Measurements from ENCODE around the gene PXT1.
A peak's percentile ranks its signal among the peaks of the same experiment; 100 is the strongest.

The PXT1 gene

DNA sequence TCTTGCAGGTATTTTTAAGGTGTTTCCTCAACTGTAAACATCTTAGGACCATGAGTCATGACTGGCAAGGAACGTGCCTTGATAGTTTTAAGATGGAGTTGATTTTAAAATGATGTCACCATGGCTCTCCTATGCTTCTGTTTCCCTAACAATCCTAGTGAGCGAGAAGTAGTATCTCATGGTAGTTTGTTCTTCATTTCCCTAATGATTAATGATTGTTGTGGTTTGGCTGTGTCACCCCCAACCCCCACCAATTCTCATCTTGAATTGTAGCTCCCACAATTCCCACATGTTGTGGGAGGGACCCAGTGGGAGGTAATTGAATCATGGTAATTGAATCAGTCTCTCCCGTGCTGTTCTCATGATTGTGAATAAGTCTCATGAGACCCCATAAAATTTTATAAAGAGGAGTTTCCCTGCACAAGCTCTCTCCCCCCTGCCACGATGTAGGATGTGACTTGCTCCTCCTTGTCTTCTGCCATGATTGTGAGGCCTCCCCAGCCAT, 89.2 kb downstream of the PXT1 start:
- H3K4me3 ChIP-seq (ENCODE audit: low read length), result no peak overlapping the region
- TF ChIP-seq, protein P1, sequence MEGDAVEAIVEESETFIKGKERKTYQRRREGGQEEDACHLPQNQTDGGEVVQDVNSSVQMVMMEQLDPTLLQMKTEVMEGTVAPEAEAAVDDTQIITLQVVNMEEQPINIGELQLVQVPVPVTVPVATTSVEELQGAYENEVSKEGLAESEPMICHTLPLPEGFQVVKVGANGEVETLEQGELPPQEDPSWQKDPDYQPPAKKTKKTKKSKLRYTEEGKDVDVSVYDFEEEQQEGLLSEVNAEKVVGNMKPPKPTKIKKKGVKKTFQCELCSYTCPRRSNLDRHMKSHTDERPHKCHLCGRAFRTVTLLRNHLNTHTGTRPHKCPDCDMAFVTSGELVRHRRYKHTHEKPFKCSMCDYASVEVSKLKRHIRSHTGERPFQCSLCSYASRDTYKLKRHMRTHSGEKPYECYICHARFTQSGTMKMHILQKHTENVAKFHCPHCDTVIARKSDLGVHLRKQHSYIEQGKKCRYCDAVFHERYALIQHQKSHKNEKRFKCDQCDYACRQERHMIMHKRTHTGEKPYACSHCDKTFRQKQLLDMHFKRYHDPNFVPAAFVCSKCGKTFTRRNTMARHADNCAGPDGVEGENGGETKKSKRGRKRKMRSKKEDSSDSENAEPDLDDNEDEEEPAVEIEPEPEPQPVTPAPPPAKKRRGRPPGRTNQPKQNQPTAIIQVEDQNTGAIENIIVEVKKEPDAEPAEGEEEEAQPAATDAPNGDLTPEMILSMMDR (conservative IDR thresholded peaks at IDR 0.05; ENCODE audit: low read length), result no peak
- peak; percentile 38 for DNase-seq (ENCODE audit: low read depth)

DNA sequence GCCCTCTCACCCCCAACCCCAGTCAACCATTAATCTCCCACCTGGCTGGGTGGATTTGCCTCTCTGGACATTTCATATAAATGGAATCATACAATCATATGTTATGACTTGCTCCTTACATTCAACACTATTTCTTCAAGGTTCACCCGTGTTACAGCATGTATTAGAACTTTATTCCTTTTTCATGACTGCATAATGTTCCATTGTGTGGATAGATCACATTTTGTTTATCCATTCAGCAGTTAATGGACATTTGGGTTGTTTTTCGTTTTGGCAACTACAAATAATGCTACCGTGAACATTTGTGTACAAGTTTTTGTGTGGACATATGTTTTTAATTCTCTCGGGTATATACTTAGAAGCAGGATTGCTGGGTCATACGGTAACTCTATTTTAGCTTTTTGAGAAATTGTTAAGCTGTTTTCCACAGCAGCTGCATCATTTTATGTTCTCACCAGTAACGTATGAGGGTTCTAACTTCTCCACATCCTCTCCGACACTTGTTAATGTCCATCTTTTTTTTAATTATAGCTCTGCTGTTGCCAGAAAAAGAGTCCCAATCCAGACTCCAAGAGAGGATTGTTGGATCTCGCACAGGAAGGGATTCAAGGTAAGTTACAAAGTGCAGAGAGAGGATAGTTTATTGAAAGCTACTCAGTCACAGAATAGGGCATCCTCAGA, 90.0 kb downstream of the PXT1 start:
- no peak overlapping the region for H3K4me3 ChIP-seq (ENCODE audit: low read length)
- TF ChIP-seq, protein P1 (conservative IDR thresholded peaks at IDR 0.05; ENCODE audit: low read length), result no peak
- no peak for DNase-seq (ENCODE audit: low read depth)

DNA sequence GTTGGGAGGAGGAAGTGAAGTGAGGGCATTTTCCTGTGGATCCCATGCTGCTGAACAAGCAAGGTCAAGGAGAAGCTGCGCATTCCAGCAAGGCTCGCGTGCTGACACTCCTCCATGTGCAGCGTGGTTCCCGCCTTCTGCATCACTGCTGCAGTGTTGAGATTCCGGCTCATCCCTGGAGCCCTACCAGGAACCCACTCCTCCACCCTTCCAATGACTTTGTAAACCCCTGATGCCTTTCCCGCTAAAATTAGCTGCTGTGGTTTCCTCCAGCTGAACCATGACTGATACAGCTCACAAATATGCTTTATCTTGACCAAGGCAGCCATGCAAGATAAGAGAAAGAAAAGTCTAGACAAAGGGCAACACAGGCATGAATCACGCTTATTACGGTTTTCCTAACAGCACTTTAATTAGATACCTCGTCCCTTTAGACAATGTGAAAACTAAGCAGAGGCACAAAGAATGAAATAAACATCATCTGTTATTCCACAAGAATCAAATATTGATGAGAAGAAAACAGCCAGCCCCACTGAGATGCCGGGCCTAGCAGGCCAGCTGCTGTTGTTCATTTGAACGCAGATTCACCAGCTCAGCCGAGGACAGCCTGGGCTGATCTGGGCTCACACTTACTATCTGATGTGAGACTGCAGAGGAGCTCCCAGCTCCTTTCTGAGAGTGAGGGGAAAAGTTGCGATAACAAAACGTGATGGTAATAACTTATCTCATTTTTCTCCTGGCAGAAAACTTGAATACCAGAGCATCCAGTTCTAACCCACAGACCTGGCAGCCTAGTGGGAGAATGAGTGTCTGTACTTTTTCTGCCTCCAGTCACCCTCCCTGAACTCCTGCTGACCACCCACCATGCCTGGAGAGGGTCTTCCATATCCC, 91.7 kb downstream of the PXT1 start:
- TF ChIP-seq, protein P1 (conservative IDR thresholded peaks at IDR 0.05; ENCODE audit: low read length), result no peak
- DNase-seq (ENCODE audit: low read depth), result peak; percentile 70
- H3K4me3 ChIP-seq (ENCODE audit: low read length), result no peak overlapping the region

DNA sequence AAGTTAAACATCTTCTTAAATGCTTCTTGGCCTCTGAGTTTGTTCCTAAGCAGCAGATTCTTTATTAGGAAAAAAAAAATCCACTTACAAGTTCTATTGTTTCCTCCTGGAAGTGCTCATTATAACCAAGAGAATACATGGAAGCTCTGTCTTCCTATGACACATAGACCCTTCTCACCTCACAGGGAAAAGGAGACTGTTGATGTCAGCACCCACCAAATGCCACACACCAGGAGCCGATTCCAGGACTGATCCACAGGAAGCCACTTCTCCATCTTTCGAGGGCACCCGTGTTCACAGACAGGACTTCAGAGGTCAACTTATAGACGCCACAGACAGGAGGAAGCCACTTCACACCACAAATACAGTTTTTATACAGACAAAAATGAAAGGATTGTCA, 92.6 kb downstream of the PXT1 start:
- no peak overlapping the region for H3K4me3 ChIP-seq (ENCODE audit: low read length)
- no peak for DNase-seq (ENCODE audit: low read depth)
- TF ChIP-seq, protein P1 (conservative IDR thresholded peaks at IDR 0.05; ENCODE audit: low read length), result no peak

DNA sequence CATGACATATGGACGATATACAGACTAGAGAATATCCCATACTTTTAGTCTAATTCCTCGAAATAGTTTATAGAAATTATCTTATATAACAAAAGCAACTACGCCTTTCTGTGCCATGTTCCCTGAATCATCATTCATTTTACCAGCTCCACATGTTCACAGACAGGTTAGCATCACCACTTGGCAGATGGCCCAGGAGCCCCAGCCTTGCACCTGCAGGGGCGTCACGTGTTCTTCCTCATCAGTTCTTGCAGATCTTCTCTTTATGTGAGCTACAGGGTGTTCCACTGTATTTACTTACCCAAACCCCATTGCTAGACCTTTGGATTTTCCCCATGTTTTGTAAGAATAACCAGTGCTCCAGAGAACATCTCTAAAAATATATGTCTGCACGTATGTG, 93.4 kb downstream of the PXT1 start:
- no peak overlapping the region for H3K4me3 ChIP-seq (ENCODE audit: low read length)
- DNase-seq (ENCODE audit: low read depth), result no peak
- TF ChIP-seq, protein P1 (conservative IDR thresholded peaks at IDR 0.05; ENCODE audit: low read length), result no peak

DNA sequence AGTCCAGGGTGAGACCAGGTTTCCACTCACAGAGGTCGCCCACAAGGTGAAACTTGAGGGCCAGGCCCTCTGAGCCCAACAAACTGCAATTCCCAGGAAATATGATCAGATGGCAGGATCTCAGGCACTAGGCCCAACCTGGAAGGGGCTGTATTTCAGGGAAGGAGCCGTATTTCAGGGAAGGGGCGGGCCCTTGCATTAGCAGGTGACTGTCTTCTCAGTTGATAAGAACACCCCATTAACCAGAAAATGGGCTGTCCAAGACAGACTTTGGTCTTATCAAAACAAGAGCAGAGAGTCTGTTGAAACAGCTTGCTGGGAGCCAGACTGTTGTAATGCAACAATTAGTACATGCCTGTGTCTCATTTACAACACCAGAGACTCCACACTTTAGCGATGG, 95.0 kb downstream of the PXT1 start:
- no peak overlapping the region for H3K4me3 ChIP-seq (ENCODE audit: low read length)
- TF ChIP-seq, protein P1 (conservative IDR thresholded peaks at IDR 0.05; ENCODE audit: low read length), result no peak
- no peak for DNase-seq (ENCODE audit: low read depth)
